AML-193 (cell line): ENCODE measurements around the gene CNTNAP2.

Source experiments
- DNase-seq, 2 experiments: peaks; one replicate each; lab custom pipeline; 2025; lab: John Stamatoyannopoulos, UW

The CNTNAP2 gene

GRCh38 chr7:148340438-148341280 is 2224.1 kb downstream of the CNTNAP2 start:
- DNase-seq: no peak

- DNase-seq: no peak
Observed at GRCh38 chr7:148344406-148344805, 2227.8 kb downstream of the CNTNAP2 start.

GRCh38 chr7:148347981-148348380 is 2231.4 kb downstream of the CNTNAP2 start:
- DNase-seq: no peak

- DNase-seq: no peak
Observed at GRCh38 chr7:148348466-148348865, 2231.9 kb downstream of the CNTNAP2 start.

- no peak for DNase-seq
Observed at GRCh38 chr7:148356303-148356702, 2239.7 kb downstream of the CNTNAP2 start.

GRCh38 chr7:148362541-148362940 is 2245.9 kb downstream of the CNTNAP2 start:
- no peak for DNase-seq

GRCh38 chr7:148367731-148368475 is 2251.3 kb downstream of the CNTNAP2 start:
- no peak for DNase-seq

GRCh38 chr7:148368562-148368961 is 2252.0 kb downstream of the CNTNAP2 start:
- no peak for DNase-seq

- no peak for DNase-seq
Observed at GRCh38 chr7:148371280-148371937, 2254.8 kb downstream of the CNTNAP2 start.

GRCh38 chr7:148374396-148375259 is 2258.0 kb downstream of the CNTNAP2 start:
- no peak for DNase-seq

GRCh38 chr7:148379677-148380076 is 2263.1 kb downstream of the CNTNAP2 start:
- DNase-seq: no peak

- no peak for DNase-seq
Observed at GRCh38 chr7:148380596-148381419, 2264.2 kb downstream of the CNTNAP2 start.

- no peak for DNase-seq
Observed at GRCh38 chr7:148382596-148382995, 2266.0 kb downstream of the CNTNAP2 start.

- no peak for DNase-seq
Observed at GRCh38 chr7:148383651-148384050, 2267.1 kb downstream of the CNTNAP2 start.

GRCh38 chr7:148385009-148385682 is 2268.5 kb downstream of the CNTNAP2 start:
- DNase-seq: no peak

- no peak for DNase-seq
Observed at GRCh38 chr7:148390381-148390780, 2273.8 kb downstream of the CNTNAP2 start.

- DNase-seq: no peak
Observed at GRCh38 chr7:148391591-148391990, 2275.0 kb downstream of the CNTNAP2 start.

GRCh38 chr7:148394582-148394981 is 2278.0 kb downstream of the CNTNAP2 start:
- DNase-seq: no peak

- no peak for DNase-seq
Observed at GRCh38 chr7:148395352-148395811, 2278.8 kb downstream of the CNTNAP2 start.
